ENCODE measurements around the gene IFITM1. TPM values are rescaled to one million over a fixed set of nuclear protein-coding genes. Genes with fewer than 3 reads are reported as not detected.

Gene IFITM1
- total and polyA plus RNA-seq, 2 of the 8 experiments (the other 6 are each of a cell fraction or from before 2014, with no cell fraction given) = 394 to 1,464 TPM

DNA sequence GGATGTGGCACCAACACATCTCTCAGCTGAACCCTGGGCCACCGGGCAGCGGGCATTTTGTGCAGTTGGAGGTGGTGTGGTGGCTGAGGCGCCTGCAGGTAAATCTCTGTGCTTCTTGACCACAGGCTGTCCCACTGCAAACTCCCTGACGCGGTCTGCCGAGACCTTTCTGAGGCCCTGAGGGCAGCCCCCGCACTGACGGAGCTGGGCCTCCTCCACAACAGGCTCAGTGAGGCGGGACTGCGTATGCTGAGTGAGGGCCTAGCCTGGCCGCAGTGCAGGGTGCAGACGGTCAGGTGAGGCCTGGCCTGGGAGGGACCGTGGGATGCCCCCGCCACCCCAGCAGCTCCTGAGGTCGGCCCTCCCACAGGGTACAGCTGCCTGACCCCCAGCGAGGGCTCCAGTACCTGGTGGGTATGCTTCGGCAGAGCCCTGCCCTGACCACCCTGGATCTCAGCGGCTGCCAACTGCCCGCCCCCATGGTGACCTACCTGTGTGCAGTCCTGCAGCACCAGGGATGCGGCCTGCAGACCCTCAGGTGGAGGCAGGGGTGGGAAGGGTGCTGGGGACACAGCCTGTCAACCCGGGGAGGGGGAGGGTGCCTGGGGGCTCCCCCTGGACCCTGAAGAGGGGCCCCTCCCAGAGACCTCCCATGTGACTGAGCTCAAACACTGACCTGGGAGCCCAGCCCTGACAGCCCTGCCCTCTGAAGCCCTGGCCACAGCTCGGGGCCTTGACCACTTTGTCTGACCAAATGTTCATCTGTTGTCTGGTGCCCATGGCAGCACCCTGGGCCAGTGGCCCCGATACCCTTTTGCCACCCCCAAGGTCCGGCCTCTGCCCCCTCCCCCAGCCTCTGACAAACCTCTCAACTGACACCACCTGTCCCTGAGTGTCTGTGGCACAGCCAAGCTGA, 29.5 kb upstream of the IFITM1 start:
- Histone ChIP-seq H3K9ac (replicated peaks in 1 of 4; ENCODE audit: extremely low read depth in 1 of 4, low read depth in 3 of 4, low read length in 3 of 4) (no peak overlapping the region), H3K23me2 (ENCODE audit: low read depth, low read length) (peaks cover 5% of the 10 kb centered on the region; the same call in 1 of the 2 replicates), H3K27me3 (replicated peaks in 1 of 4; ENCODE audit: control insufficient read depth in 3 of 4, extremely low read depth in 1 of 4, insufficient read depth in 3 of 4, low read length in 3 of 4) (peaks cover 5 to 16% (median 13%) of the 10 kb centered on the region in 4 experiments; a peak in 6 of 7 replicates), H3K79me2 (ENCODE audit: control insufficient read depth in 1 of 2, insufficient read depth in 2 of 2, low read length in 2 of 2) (no peaks in the 10 kb centered on the region), H3K4me2 (ENCODE audit: insufficient read depth in 1 of 2, low read depth in 2 of 2, low read length in 2 of 2) (no peak overlapping the region), H3K18ac (ENCODE audit: extremely low read depth, low read length) (no peak overlapping the region), H3K23ac (ENCODE audit: insufficient read length) (no peak overlapping the region), H3K36me3 (ENCODE audit: control insufficient read depth in 2 of 4, insufficient read depth in 4 of 4, low read length in 3 of 4) (no peaks in the 10 kb centered on the region), H3K4me1 (replicated peaks in 1 of 4; ENCODE audit: control insufficient read depth in 3 of 4, insufficient read depth in 4 of 4, low read length in 3 of 4) (peaks cover 0 to 14% (median 9%) of the 10 kb centered on the region in 4 experiments; a peak in 6 of 7 replicates), H2BK12ac (ENCODE audit: low read depth, low read length) (peak overlapping the region; percentile 39; the same call in 1 of the 2 replicates), H2BK20ac (ENCODE audit: low read length) (no peak overlapping the region), H3K27ac (ENCODE audit: low read depth, low read length) (no peak overlapping the region; the same call in 1 of the 2 replicates), H4K91ac (replicated peaks; ENCODE audit: insufficient read length, low read length) (peak overlapping the region; percentile 74), H4K5ac (ENCODE audit: insufficient read length, low read depth, low read length) (peak overlapping the region; percentile 38), H3K9me3 (ENCODE audit: insufficient read depth in 2 of 2, low read depth in 1 of 2, low read length in 1 of 2) (peaks cover 0 to 3% of the 10 kb centered on the region in 2 experiments; a peak in 1 of 4 replicates), H4K8ac (ENCODE audit: extremely low read depth, insufficient read depth, low read length) (peak overlapping the region; percentile 82; the same call in 1 of the 2 replicates), H2AFZ (ENCODE audit: low read length) (no peak overlapping the region), H3K79me1 (ENCODE audit: low read depth, low read length) (no peaks in the 10 kb centered on the region), H2AK5ac (ENCODE audit: low read depth, low read length) (0 out of 2 replicates have a peak overlapping the region, but pooled peaks have one; percentile 40), H4K20me1 (replicated peaks in 1 of 2; ENCODE audit: control insufficient read depth in 1 of 2, insufficient read depth in 2 of 2, low read length in 2 of 2) (no peaks in the 10 kb centered on the region), H3K4me3 (ENCODE audit: extremely low read depth in 1 of 4, insufficient read depth in 2 of 4, low read depth in 3 of 4, low read length in 4 of 4) (no peak overlapping the region), H2BK120ac (replicated peaks; ENCODE audit: low read depth, low read length) (peak overlapping the region; percentile 92), H3K14ac (ENCODE audit: insufficient read length) (no peak overlapping the region), H2BK5ac (ENCODE audit: low read depth, low read length) (peak overlapping the region; percentile 88; the same call in 1 of the 2 replicates), H2BK15ac (ENCODE audit: low read length) (0 out of 2 replicates have a peak overlapping the region, but pooled peaks have one; percentile 72), H3K56ac (replicated peaks; ENCODE audit: insufficient read length, low read depth, low read length) (no peak overlapping the region), H3K4ac (replicated peaks; ENCODE audit: insufficient read length, low read depth, low read length) (peak overlapping the region; percentile 32)
- CTCF ChIA-PET (ENCODE audit: partially characterized antibody) = interaction anchor here (0.9 to 8.6 kb wide), 6 partner anchors 10 to 80 kb away, joined by 3 to 88 read pairs (median 5); no protein-coding TSS in a partner anchor
- DNase-seq (ENCODE audit: low read depth in 1 of 2, low spot score in 2 of 2) = peak in 1 of 2 experiments; percentile 45
- WGBS, 2 experiments (ENCODE audit: extremely low coverage in 1 of 2, insufficient coverage in 1 of 2, insufficient read length in 1 of 2, insufficient replicate concordance in 2 of 2, low coverage in 1 of 2, low lambda C conversion rate in 2 of 2, missing lambda C conversion rate in 1 of 2) = 85% methylated on average over 22 of the region's 24 CpGs; no CpG with 5 or more reads in 1 of the 2 experiments
- no peak for FAIRE-seq
- POLR2A ChIA-PET (ENCODE audit: partially characterized antibody) = interaction anchor here (1.1 to 7.7 kb wide), 7 partner anchors 8 to 87 kb away, joined by 3 to 51 read pairs (median 5); partner anchors contain the start of gene IFITM5
- TF ChIP-seq SRF (IDR thresholded peaks at IDR 0.05; ENCODE audit: low read depth, low read length) (no peak), CBX5 (IDR thresholded peaks at IDR 0.05; ENCODE audit: low read depth, low read length) (no peak), RXRA (IDR thresholded peaks at IDR 0.05; ENCODE audit: insufficient read depth, low read depth, low read length) (no peak), KDM4A (IDR thresholded peaks at IDR 0.05; ENCODE audit: low read depth, low read length, severe bottlenecking) (no peak), RAD21 (IDR thresholded peaks at IDR 0.05 in 1 of 2, conservative IDR thresholded peaks at IDR 0.05 in 1 of 2; ENCODE audit: low read depth in 2 of 2, low read length in 2 of 2) (no peak), PHF8 (conservative IDR thresholded peaks at IDR 0.05; ENCODE audit: low read depth, low read length) (no peak)
- TF ChIP-seq, protein P1, sequence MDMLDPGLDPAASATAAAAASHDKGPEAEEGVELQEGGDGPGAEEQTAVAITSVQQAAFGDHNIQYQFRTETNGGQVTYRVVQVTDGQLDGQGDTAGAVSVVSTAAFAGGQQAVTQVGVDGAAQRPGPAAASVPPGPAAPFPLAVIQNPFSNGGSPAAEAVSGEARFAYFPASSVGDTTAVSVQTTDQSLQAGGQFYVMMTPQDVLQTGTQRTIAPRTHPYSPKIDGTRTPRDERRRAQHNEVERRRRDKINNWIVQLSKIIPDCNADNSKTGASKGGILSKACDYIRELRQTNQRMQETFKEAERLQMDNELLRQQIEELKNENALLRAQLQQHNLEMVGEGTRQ (IDR thresholded peaks at IDR 0.05; ENCODE audit: low read length) = no peak
